H1 (cell line): ENCODE data around the gene INTS1. TPM values are rescaled to one million over a fixed set of nuclear protein-coding genes. Genes with fewer than 3 reads are reported as not detected.
A peak's percentile ranks its signal among the peaks of the same experiment; 100 is the strongest.

Source experiments
- CTCF ChIA-PET: fragments of 300-600 bp; sonication (Branson Sonifier 250); formaldehyde crosslinking; loops from one replicate; lab custom pipeline; 2021; ENCODE audit not compliant: partially characterized antibody; lab: Charles Lee
- POLR2A ChIA-PET: fragments of 300-600 bp; sonication (Branson Sonifier 250); formaldehyde crosslinking; loops from one replicate; lab custom pipeline; 2021; ENCODE audit warnings: inconsistent platforms; ENCODE audit not compliant: partially characterized antibody; lab: Charles Lee
- DNase-seq, 2 experiments: peaks; one replicate each; pipeline versions ENCODE4 v3.0.0 to v3.0.0-alpha.2; 2010 to 2022; ENCODE audit warnings: low spot score in 2 of 2, low read depth in 1 of 2, mixed read lengths in 1 of 2
- FAIRE-seq: peaks from 2 replicates; lab custom pipeline; 2011; peaks lifted over from hg19 to GRCh38; lab: Jason Lieb, UNC
- H2AFZ ChIP-seq: 2 replicates; pipeline ENCODE4 v1.8.1; 2012; ENCODE audit warnings: low read length, inconsistent platforms
- H2AK5ac ChIP-seq: 2 replicates; pipeline ENCODE4 v1.6.1; 2013; ENCODE audit warnings: low read depth, low read length
- H2BK120ac ChIP-seq: replicated peaks from 2 replicates; pipeline ENCODE3; 2013; ENCODE audit warnings: low read depth, low read length, inconsistent platforms
- H2BK12ac ChIP-seq: 2 replicates; pipeline ENCODE4 v1.6.1; 2013; ENCODE audit warnings: low read depth, low read length
- H2BK15ac ChIP-seq: 2 replicates; pipeline ENCODE4 v1.6.1; 2013; ENCODE audit warnings: low read length
- H2BK20ac ChIP-seq: 2 replicates; pipeline ENCODE4 v1.6.1; 2013; ENCODE audit warnings: low read length
- H2BK5ac ChIP-seq: 2 replicates; pipeline ENCODE4 v1.6.1; 2013; ENCODE audit warnings: low read depth, low read length
- H3K14ac ChIP-seq: 2 replicates; pipeline ENCODE4 v1.6.1; 2013; ENCODE audit warnings: inconsistent platforms; ENCODE audit not compliant: insufficient read length
- H3K18ac ChIP-seq: 2 replicates; pipeline ENCODE4 v1.6.1; 2013; ENCODE audit warnings: low read length; ENCODE audit errors: extremely low read depth
- H3K23ac ChIP-seq: 2 replicates; pipeline ENCODE4 v1.6.1; 2013; ENCODE audit warnings: inconsistent platforms; ENCODE audit not compliant: insufficient read length
- H3K23me2 ChIP-seq: 2 replicates; pipeline ENCODE4 v1.6.1; 2013; ENCODE audit warnings: low read depth, low read length
- H3K27ac ChIP-seq: 2 replicates; pipeline ENCODE4 v1.6.1; 2011; ENCODE audit warnings: low read depth, low read length, inconsistent platforms
- H3K27me3 ChIP-seq, 4 experiments: replicated peaks in 1 of 4; 1 replicate in 1 of 4; 2 replicates in 3 of 4; pipeline versions ENCODE4 v1.6.1 to v1.8.1; 2011 to 2013; ENCODE audit warnings: low read length in 3 of 4, mild to moderate bottlenecking in 3 of 4, inconsistent platforms in 2 of 4, mixed read lengths in 2 of 4, moderate library complexity in 1 of 4; ENCODE audit not compliant: control insufficient read depth in 3 of 4, insufficient read depth in 3 of 4; ENCODE audit errors: extremely low read depth in 1 of 4
- H3K36me3 ChIP-seq, 4 experiments: 2 replicates each; pipeline versions ENCODE4 v1.6.1 to v1.8.1; 2011 to 2013; ENCODE audit warnings: mild to moderate bottlenecking in 4 of 4, low read length in 3 of 4, moderate library complexity in 2 of 4, control low read depth in 1 of 4, inconsistent platforms in 1 of 4; ENCODE audit not compliant: insufficient read depth in 4 of 4, control insufficient read depth in 2 of 4
- H3K4ac ChIP-seq: replicated peaks from 2 replicates; pipeline ENCODE3; 2013; ENCODE audit warnings: low read length, low read depth, mixed read lengths, inconsistent platforms; ENCODE audit not compliant: insufficient read length
- H3K4me1 ChIP-seq, 4 experiments: replicated peaks in 1 of 4; 1 replicate in 1 of 4; 2 replicates in 3 of 4; pipeline versions ENCODE4 v1.6.1 to v1.8.1; 2011 to 2013; ENCODE audit warnings: low read length in 3 of 4, inconsistent platforms in 2 of 4, mixed read lengths in 1 of 4; ENCODE audit not compliant: insufficient read depth in 4 of 4, control insufficient read depth in 3 of 4
- H3K4me2 ChIP-seq, 2 experiments: 2 replicates each; pipeline versions ENCODE4 v1.6.1 to v1.8.1; 2011 to 2013; ENCODE audit warnings: low read depth in 2 of 2, low read length in 2 of 2, control low read depth in 1 of 2, inconsistent platforms in 1 of 2, mild to moderate bottlenecking in 1 of 2; ENCODE audit not compliant: insufficient read depth in 1 of 2
- H3K4me3 ChIP-seq, 4 experiments: fragments of 200-600, 300-600 bp in 1 of 4; sonication (generic), shearing (Covaris generic), sonication (Bioruptor Twin) in 1 of 4; 2 replicates each; pipeline versions ENCODE4 v1.5.1 to v1.8.1; 2011 to 2016; ENCODE audit warnings: low read length in 4 of 4, low read depth in 3 of 4, control low read depth in 2 of 4, inconsistent platforms in 2 of 4, mild to moderate bottlenecking in 2 of 4, mixed read lengths in 1 of 4, moderate library complexity in 1 of 4; ENCODE audit not compliant: insufficient read depth in 2 of 4; ENCODE audit errors: extremely low read depth in 1 of 4
- H3K56ac ChIP-seq: replicated peaks from 2 replicates; pipeline ENCODE3; 2013; ENCODE audit warnings: low read depth, mild to moderate bottlenecking, mixed read lengths, low read length, inconsistent platforms; ENCODE audit not compliant: insufficient read length
- H3K79me1 ChIP-seq: 2 replicates; pipeline ENCODE4 v1.6.1; 2013; ENCODE audit warnings: low read depth, low read length, control low read depth
- H3K79me2 ChIP-seq, 2 experiments: 2 replicates each; pipeline versions ENCODE4 v1.6.1 to v1.8.1; 2012 to 2013; ENCODE audit warnings: low read length in 2 of 2, mild to moderate bottlenecking in 2 of 2, inconsistent platforms in 1 of 2; ENCODE audit not compliant: insufficient read depth in 2 of 2, control insufficient read depth in 1 of 2
- H3K9ac ChIP-seq, 4 experiments: replicated peaks in 1 of 4; 1 replicate in 1 of 4; 2 replicates in 3 of 4; pipeline versions ENCODE4 v1.6.1 to v1.8.1; 2011 to 2013; ENCODE audit warnings: low read depth in 3 of 4, low read length in 3 of 4, control low read depth in 2 of 4, mild to moderate bottlenecking in 2 of 4, moderate library complexity in 2 of 4, inconsistent platforms in 1 of 4; ENCODE audit errors: extremely low read depth in 1 of 4
- H3K9me3 ChIP-seq, 2 experiments: 2 replicates each; pipeline versions ENCODE4 v1.6.1 to v1.8.1; 2012 to 2013; ENCODE audit warnings: mild to moderate bottlenecking in 2 of 2, moderate library complexity in 2 of 2, control low read depth in 1 of 2, inconsistent platforms in 1 of 2, low read depth in 1 of 2, low read length in 1 of 2, mixed read lengths in 1 of 2; ENCODE audit not compliant: insufficient read depth in 2 of 2
- H4K20me1 ChIP-seq, 2 experiments: replicated peaks in 1 of 2; 2 replicates each; pipeline versions ENCODE3 to v1.8.1; 2011 to 2013; ENCODE audit warnings: inconsistent platforms in 2 of 2, low read length in 2 of 2, mild to moderate bottlenecking in 1 of 2; ENCODE audit not compliant: insufficient read depth in 2 of 2, control insufficient read depth in 1 of 2
- H4K5ac ChIP-seq: 2 replicates; pipeline ENCODE4 v1.6.1; 2013; ENCODE audit warnings: low read length, low read depth, mixed read lengths, inconsistent platforms; ENCODE audit not compliant: insufficient read length
- H4K8ac ChIP-seq: 2 replicates; pipeline ENCODE4 v1.8.0; 2013; ENCODE audit warnings: mild to moderate bottlenecking, moderate library complexity, low read length, inconsistent platforms; ENCODE audit not compliant: insufficient read depth; ENCODE audit errors: extremely low read depth
- H4K91ac ChIP-seq: replicated peaks from 2 replicates; pipeline ENCODE3; 2013; ENCODE audit warnings: low read length, mixed read lengths, inconsistent platforms; ENCODE audit not compliant: insufficient read length
- ATF3 ChIP-seq: IDR thresholded peaks from 2 replicates; pipeline ENCODE4 v1.6.1; 2011; ENCODE audit warnings: low read depth, mild to moderate bottlenecking, low read length; ENCODE audit not compliant: insufficient read depth
- CHD2 ChIP-seq: IDR thresholded peaks from 2 replicates; pipeline ENCODE4 v1.6.1; 2012; ENCODE audit warnings: low read length, improper control_type of control experiment
- EGR1 ChIP-seq: IDR thresholded peaks from 2 replicates; pipeline ENCODE4 v1.6.1; 2011; ENCODE audit warnings: low read depth, low read length, borderline replicate concordance
- EP300 ChIP-seq, 2 experiments: IDR thresholded peaks; 1 replicate in 1 of 2; 2 replicates in 1 of 2; pipeline ENCODE4 v1.6.1; 2011 to 2012; ENCODE audit warnings: low read depth in 2 of 2, low read length in 2 of 2, mild to moderate bottlenecking in 2 of 2, borderline replicate concordance in 1 of 2, inconsistent platforms in 1 of 2, moderate library complexity in 1 of 2
- HDAC2 ChIP-seq, 2 experiments: fragments of 300-600 bp in 1 of 2; sonication (generic) in 1 of 2; IDR thresholded peaks; 2 replicates each; pipeline ENCODE4 v1.6.1; 2011 to 2012; ENCODE audit warnings: low read depth in 2 of 2, low read length in 2 of 2, mild to moderate bottlenecking in 2 of 2, moderate library complexity in 2 of 2, borderline replicate concordance in 1 of 2, inconsistent platforms in 1 of 2
- NANOG ChIP-seq: IDR thresholded peaks from 2 replicates; pipeline ENCODE4 v1.6.1; 2011; ENCODE audit warnings: low read length, low read depth, mild to moderate bottlenecking, inconsistent platforms; ENCODE audit not compliant: insufficient read depth, poor library complexity, severe bottlenecking
- SAP30 ChIP-seq: fragments of 300-600 bp; sonication (generic); IDR thresholded peaks from 2 replicates; pipeline ENCODE4 v1.7.1; 2012; ENCODE audit warnings: low read length, moderate library complexity, mild to moderate bottlenecking, inconsistent platforms; ENCODE audit not compliant: insufficient read depth, insufficient replicate concordance
- SIRT6 ChIP-seq: IDR thresholded peaks from one replicate; pipeline ENCODE4 v1.7.1; 2012; ENCODE audit warnings: low read length, inconsistent platforms
- TBP ChIP-seq: IDR thresholded peaks from 2 replicates; pipeline ENCODE4 v1.6.1; 2011; ENCODE audit warnings: low read depth, low read length, improper control_type of control experiment
- TEAD4 ChIP-seq: IDR thresholded peaks from 2 replicates; pipeline ENCODE4 v1.6.1; 2012; ENCODE audit warnings: low read depth, low read length, inconsistent platforms, mixed read lengths
- WGBS, 2 experiments: shearing (Covaris generic) in 1 of 2; methylation state at CpG; one replicate each; pipeline versions ENCODE4 v1.1.6 to v1.1.7; 2013 to 2015; ENCODE audit warnings: low lambda C conversion rate in 2 of 2, mixed read lengths in 2 of 2, inconsistent platforms in 1 of 2, low coverage in 1 of 2, missing lambda C conversion rate in 1 of 2; ENCODE audit not compliant: insufficient replicate concordance in 2 of 2, insufficient coverage in 1 of 2, insufficient read length in 1 of 2; ENCODE audit errors: extremely low coverage in 1 of 2, missing lambda C conversion rate in 1 of 2; 5-methylcytosine and 5-hydroxymethylcytosine counted together
- polyA plus RNA-seq, 7 experiments: library from polyadenylated mRNA; depleted of rRNA in 3 of 7; stranded (reverse) in 5 of 7; unstranded in 2 of 7; fragments of >200 nt in 5 of 7; fragments of 200-250 nt in 2 of 7; gene quantifications; 1 replicate in 5 of 7; 2 replicates in 1 of 7; 4 replicates in 1 of 7; pipeline versions ENCODE4 v1.2.1 to v1.2.3, GENCODE V29; 2011 to 2013; ENCODE audit warnings: missing spikeins in 2 of 7, mixed read lengths in 2 of 7
- total RNA-seq: library from RNA; stranded (reverse); fragmentation: NEBNext Ultra II Directional; extraction: Animal tissue kit (Norgen Biotek cat#: 25700); gene quantifications from 2 replicates; pipeline ENCODE4 v1.2.1, GENCODE V29; 2021

Gene INTS1
- total and polyA plus RNA-seq, 2 of the 8 experiments (the other 6 are each of a cell fraction or from before 2014, with no cell fraction given): 76.9 to 104 TPM

- Histone ChIP-seq H3K9ac (no peak overlapping the region), H3K14ac (no peak overlapping the region), H4K8ac (peak overlapping the region; percentile 68; the same call in 1 of the 2 replicates), H3K27me3 (no peaks in the 10 kb centered on the region), H3K4me1 (peaks cover 0 to 16% (median 8%) of the 10 kb centered on the region in 4 experiments; a peak in 4 of 7 replicates), H2BK12ac (no peak overlapping the region), H2BK15ac (no peak overlapping the region), H3K18ac (no peak overlapping the region), H2AFZ (no peak overlapping the region), H3K9me3 (no peaks in the 10 kb centered on the region), H3K23me2 (peaks cover 9% of the 10 kb centered on the region; the same call in 1 of the 2 replicates), H3K23ac (no peak overlapping the region), H2BK20ac (no peak overlapping the region), H3K4me2 (no peak overlapping the region), H3K56ac (no peak overlapping the region), H2AK5ac (no peak overlapping the region), H4K91ac (no peak overlapping the region), H3K79me2 (no peaks in the 10 kb centered on the region), H4K5ac (no peak overlapping the region), H3K79me1 (no peaks in the 10 kb centered on the region), H2BK120ac (no peak overlapping the region), H3K4ac (no peak overlapping the region), H3K4me3 (no peak overlapping the region), H2BK5ac (no peak overlapping the region), H3K27ac (no peak overlapping the region), H4K20me1 (no peaks in the 10 kb centered on the region), H3K36me3 (no peaks in the 10 kb centered on the region)
- DNase-seq (no peak), FAIRE-seq (no peak)
- ChIA-PET POLR2A (interaction anchor here (0.9 to 2.4 kb wide), 3 partner anchors 9 to 31 kb away, joined by 3 to 8 read pairs (median 3); no protein-coding TSS in a partner anchor), CTCF (interaction anchor here (1.0 to 1.4 kb wide), 3 partner anchors 9 to 14 kb away, joined by 3 to 7 read pairs (median 3); no protein-coding TSS in a partner anchor)
- WGBS, 2 experiments: 91% methylated on average over 18 of the region's 18 CpGs; no CpG with 5 or more reads in 1 of the 2 experiments
- TF ChIP-seq ATF3 (no peak), NANOG (no peak), SAP30 (no peak), SIRT6 (no peak), EGR1 (no peak), EP300 (IDR thresholded peaks at IDR 0.05; ENCODE audit: borderline replicate concordance in 1 of 2, low read depth in 2 of 2, low read length in 2 of 2) (no peak), CHD2 (no peak), TBP (no peak), HDAC2 (IDR thresholded peaks at IDR 0.05; ENCODE audit: borderline replicate concordance in 1 of 2, low read depth in 2 of 2, low read length in 2 of 2) (no peak), TEAD4 (no peak)
Observed at GRCh38 chr7:1463676-1464223, 40.4 kb downstream of the INTS1 start.
